Breast epithelium (tissue), 3 donors: Measurements from ENCODE around the gene PMEPA1.

Experiments
- POLR2A ChIP-seq: fragments of 450-650 bp; IDR thresholded peaks from one replicate; pipeline ENCODE4 v1.6.1; 2016; ENCODE audit warnings: antibody characterized with exemption, mild to moderate bottlenecking, moderate library complexity
- POLR2AphosphoS5 ChIP-seq, 3 donors: sonication (generic); formaldehyde crosslinking; IDR thresholded peaks; one replicate each; pipeline ENCODE4 v1.6.1; 2017; ENCODE audit warnings: antibody characterized with exemption in 3 of 3
- TF ChIP-seq, protein P1 (sequence below), 3 donors: fragments of 450-650 bp; IDR thresholded peaks; one replicate each; pipeline ENCODE4 v1.5.1; 2016 to 2017; ENCODE audit warnings: antibody characterized with exemption in 3 of 3, mild to moderate bottlenecking in 3 of 3, moderate library complexity in 3 of 3

DNA sequence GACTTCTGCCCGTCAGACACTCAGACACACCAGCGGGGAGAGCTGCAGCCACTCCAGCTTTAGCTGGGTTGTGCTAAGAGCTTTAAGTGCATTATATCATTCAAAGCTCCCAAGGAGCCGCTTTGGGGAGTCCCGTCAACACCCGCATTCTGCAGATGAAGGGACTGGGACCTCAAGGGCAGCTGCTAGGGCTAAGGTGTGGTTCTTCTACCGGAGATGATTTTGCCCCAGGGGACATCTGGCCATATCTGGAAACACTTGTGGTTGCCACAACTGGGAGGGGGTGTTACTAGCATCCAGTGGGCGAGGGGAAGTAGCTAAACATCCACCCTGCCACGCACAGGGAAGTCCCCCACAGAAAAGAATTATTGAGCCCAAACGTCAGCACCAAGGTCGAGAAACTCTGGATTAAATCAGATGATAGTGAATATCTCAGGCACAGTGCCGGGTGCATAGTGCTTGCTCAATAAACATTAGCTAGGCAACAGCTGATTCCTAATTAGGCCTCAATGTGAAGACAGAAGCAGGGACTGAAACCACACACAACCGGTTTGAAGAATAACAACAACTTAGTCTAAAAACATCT is 29.6 kb downstream of the PMEPA1 start:
- TF ChIP-seq, protein P1, sequence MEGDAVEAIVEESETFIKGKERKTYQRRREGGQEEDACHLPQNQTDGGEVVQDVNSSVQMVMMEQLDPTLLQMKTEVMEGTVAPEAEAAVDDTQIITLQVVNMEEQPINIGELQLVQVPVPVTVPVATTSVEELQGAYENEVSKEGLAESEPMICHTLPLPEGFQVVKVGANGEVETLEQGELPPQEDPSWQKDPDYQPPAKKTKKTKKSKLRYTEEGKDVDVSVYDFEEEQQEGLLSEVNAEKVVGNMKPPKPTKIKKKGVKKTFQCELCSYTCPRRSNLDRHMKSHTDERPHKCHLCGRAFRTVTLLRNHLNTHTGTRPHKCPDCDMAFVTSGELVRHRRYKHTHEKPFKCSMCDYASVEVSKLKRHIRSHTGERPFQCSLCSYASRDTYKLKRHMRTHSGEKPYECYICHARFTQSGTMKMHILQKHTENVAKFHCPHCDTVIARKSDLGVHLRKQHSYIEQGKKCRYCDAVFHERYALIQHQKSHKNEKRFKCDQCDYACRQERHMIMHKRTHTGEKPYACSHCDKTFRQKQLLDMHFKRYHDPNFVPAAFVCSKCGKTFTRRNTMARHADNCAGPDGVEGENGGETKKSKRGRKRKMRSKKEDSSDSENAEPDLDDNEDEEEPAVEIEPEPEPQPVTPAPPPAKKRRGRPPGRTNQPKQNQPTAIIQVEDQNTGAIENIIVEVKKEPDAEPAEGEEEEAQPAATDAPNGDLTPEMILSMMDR (IDR thresholded peaks at IDR 0.05) = no peak
- no peak for TF ChIP-seq POLR2AphosphoS5 (IDR thresholded peaks at IDR 0.05)
- no peak for TF ChIP-seq POLR2A
